ENCODE measurements around the gene KANK3.

DNA sequence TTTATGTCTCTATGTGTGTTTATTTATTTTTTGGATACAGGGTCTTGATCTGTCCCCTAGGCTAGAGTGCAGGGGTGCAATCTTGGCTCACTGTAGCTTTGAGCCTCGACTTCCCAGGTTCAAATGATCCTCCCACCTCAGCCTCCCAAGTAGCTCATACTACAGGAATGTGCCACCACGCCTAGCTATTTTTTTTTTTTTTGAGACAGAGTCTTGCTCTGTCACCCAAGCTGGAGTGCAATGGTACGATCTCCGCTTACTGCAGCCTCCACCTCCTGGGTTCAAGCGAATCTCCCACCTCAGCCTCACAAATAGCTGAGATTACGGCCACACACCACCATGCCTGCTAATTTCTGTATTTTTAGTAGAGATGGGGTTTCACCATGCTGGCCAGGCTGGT is 15.9 kb upstream of the KANK3 start:
- TF ChIP-seq POLR2A (IDR thresholded peaks at IDR 0.05) = no peak
- TF ChIP-seq, protein P1, sequence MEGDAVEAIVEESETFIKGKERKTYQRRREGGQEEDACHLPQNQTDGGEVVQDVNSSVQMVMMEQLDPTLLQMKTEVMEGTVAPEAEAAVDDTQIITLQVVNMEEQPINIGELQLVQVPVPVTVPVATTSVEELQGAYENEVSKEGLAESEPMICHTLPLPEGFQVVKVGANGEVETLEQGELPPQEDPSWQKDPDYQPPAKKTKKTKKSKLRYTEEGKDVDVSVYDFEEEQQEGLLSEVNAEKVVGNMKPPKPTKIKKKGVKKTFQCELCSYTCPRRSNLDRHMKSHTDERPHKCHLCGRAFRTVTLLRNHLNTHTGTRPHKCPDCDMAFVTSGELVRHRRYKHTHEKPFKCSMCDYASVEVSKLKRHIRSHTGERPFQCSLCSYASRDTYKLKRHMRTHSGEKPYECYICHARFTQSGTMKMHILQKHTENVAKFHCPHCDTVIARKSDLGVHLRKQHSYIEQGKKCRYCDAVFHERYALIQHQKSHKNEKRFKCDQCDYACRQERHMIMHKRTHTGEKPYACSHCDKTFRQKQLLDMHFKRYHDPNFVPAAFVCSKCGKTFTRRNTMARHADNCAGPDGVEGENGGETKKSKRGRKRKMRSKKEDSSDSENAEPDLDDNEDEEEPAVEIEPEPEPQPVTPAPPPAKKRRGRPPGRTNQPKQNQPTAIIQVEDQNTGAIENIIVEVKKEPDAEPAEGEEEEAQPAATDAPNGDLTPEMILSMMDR (IDR thresholded peaks at IDR 0.05) = no peak

Data from adrenal gland (tissue), 5 donors.